IMR-90 (cell line): ENCODE data around the gene IL18BP.

Experiments used
- BHLHE40 ChIP-seq: fragments of 150-350 bp; IDR thresholded peaks from 2 replicates; pipeline ENCODE4 v1.6.1; 2016; ENCODE audit warnings: mild to moderate bottlenecking, low read depth, low read length
- POLR2A ChIP-seq: IDR thresholded peaks from 2 replicates; pipeline ENCODE4 v1.6.1; 2012; ENCODE audit warnings: mild to moderate bottlenecking, low read depth, low read length

- TF ChIP-seq POLR2A (no peak), BHLHE40 (no peak)
These were observed 10.0 kb downstream of the IL18BP start for GRCh38 chr11:72008728-72009127.
